MM.1S (cell line): ENCODE data around the gene PHF21A.

Experiments
- EZH2 ChIP-seq: fragments of 300-600 bp; sonication (generic); optimal IDR thresholded peaks from 2 replicates; pipeline ENCODE3; 2017; ENCODE audit warnings: low read depth, mild to moderate bottlenecking, antibody characterized with exemption, low read length, mixed read lengths
- EZH2phosphoT487 ChIP-seq: fragments of 300-600 bp; sonication (generic); IDR thresholded peaks from 2 replicates; pipeline ENCODE4 v1.6.1; 2018; ENCODE audit warnings: antibody characterized with exemption, low read length
- TF ChIP-seq, protein P1 (sequence below): fragments of 300-600 bp; sonication (generic); IDR thresholded peaks from 2 replicates; pipeline ENCODE4 v1.5.1; 2016; ENCODE audit warnings: antibody characterized with exemption, low read length, mixed read lengths

DNA sequence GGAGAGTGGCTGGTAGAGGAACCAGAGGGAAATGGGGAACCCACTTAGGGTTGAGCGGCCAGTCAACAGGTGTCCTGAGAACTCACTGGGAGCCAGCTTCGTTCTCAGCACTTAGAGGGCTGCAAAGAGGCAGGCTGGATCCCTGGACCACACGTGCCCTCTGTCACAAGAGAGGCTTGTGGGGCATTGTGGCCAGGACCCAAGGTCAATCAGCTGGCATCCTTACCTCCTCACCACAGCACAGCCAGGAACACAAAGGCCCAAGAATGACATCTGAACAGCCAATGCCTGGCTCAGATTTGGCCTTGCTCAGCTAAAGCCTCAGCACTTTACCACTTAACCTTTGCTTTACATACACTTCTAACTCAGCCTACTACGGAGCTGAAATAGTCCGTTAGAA lies 228.4 kb downstream of the PHF21A start:
- TF ChIP-seq, protein P1, sequence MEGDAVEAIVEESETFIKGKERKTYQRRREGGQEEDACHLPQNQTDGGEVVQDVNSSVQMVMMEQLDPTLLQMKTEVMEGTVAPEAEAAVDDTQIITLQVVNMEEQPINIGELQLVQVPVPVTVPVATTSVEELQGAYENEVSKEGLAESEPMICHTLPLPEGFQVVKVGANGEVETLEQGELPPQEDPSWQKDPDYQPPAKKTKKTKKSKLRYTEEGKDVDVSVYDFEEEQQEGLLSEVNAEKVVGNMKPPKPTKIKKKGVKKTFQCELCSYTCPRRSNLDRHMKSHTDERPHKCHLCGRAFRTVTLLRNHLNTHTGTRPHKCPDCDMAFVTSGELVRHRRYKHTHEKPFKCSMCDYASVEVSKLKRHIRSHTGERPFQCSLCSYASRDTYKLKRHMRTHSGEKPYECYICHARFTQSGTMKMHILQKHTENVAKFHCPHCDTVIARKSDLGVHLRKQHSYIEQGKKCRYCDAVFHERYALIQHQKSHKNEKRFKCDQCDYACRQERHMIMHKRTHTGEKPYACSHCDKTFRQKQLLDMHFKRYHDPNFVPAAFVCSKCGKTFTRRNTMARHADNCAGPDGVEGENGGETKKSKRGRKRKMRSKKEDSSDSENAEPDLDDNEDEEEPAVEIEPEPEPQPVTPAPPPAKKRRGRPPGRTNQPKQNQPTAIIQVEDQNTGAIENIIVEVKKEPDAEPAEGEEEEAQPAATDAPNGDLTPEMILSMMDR: no peak
- TF ChIP-seq EZH2phosphoT487: no peak
- TF ChIP-seq EZH2: no peak
